Measurements from ENCODE around the gene TPRG1L.

- TF ChIP-seq EZH2 (IDR thresholded peaks at IDR 0.05; ENCODE audit: insufficient read depth, low read length) (no peak), CTCF (IDR thresholded peaks at IDR 0.05; ENCODE audit: insufficient read depth, low read depth, low read length) (no peak)
These were observed 45.9 kb upstream of the TPRG1L start for GRCh38 chr1:3578906-3579305.
